HepG2 (cell line): Measurements from ENCODE around the gene OR7D2. TPM values are rescaled to one million over a fixed set of nuclear protein-coding genes. Genes with fewer than 3 reads are reported as not detected.

Experiments used
- ARHGAP35 ChIP-seq: sonication (generic); formaldehyde crosslinking; IDR thresholded peaks from 2 replicates; pipeline ENCODE4 v1.9.0; 2022; ENCODE audit warnings: mild to moderate bottlenecking, inconsistent platforms, moderate library complexity, missing genetic modification reagents, borderline replicate concordance
- CREB1 ChIP-seq, 2 experiments: fragments of 450-650 bp in 1 of 2; IDR thresholded peaks; 2 replicates each; pipeline ENCODE4 v1.6.1; 2016 to 2017; ENCODE audit warnings: control low read depth in 1 of 2, mild to moderate bottlenecking in 1 of 2, missing compliant biosample characterization in 1 of 2, missing genetic modification characterization in 1 of 2
- HMG20A ChIP-seq: IDR thresholded peaks from 2 replicates; pipeline ENCODE4 v1.6.1; 2016; ENCODE audit warnings: borderline replicate concordance
- IKZF1 ChIP-seq: fragments of 450-650 bp; IDR thresholded peaks from 2 replicates; pipeline ENCODE4 v1.7.1; 2016
- JUN ChIP-seq: sonication (generic); formaldehyde crosslinking; IDR thresholded peaks from 2 replicates; pipeline ENCODE4 v1.4.0; 2020; ENCODE audit warnings: mild to moderate bottlenecking, missing genetic modification reagents
- MXD1 ChIP-seq: sonication (generic); formaldehyde crosslinking; IDR thresholded peaks from 2 replicates; pipeline ENCODE4 v1.4.0; 2020; ENCODE audit warnings: mild to moderate bottlenecking, missing genetic modification reagents
- NFKBIZ ChIP-seq: IDR thresholded peaks from 2 replicates; pipeline ENCODE4 v1.6.1; 2018; ENCODE audit warnings: missing genetic modification reagents, missing compliant biosample characterization
- PHF21A ChIP-seq: sonication (generic); formaldehyde crosslinking; IDR thresholded peaks from 2 replicates; pipeline ENCODE4 v1.5.0; 2020; ENCODE audit warnings: mild to moderate bottlenecking, missing genetic modification reagents
- REPIN1 ChIP-seq: sonication (generic); formaldehyde crosslinking; IDR thresholded peaks from 2 replicates; pipeline ENCODE4 v1.8.0; 2022; ENCODE audit warnings: missing genetic modification reagents, low read depth, mild to moderate bottlenecking, borderline replicate concordance
- SIN3B ChIP-seq: fragments of 150-350 bp; IDR thresholded peaks from 2 replicates; pipeline ENCODE4 v1.6.1; 2014; ENCODE audit warnings: low read length
- SIX1 ChIP-seq: sonication (generic); formaldehyde crosslinking; IDR thresholded peaks from 2 replicates; pipeline ENCODE4 v1.4.0; 2020; ENCODE audit warnings: missing genetic modification reagents, borderline replicate concordance
- SMAD1 ChIP-seq: sonication (generic); formaldehyde crosslinking; IDR thresholded peaks from 2 replicates; pipeline ENCODE4 v1.4.0; 2020; ENCODE audit warnings: missing genetic modification reagents, low read depth, mild to moderate bottlenecking, borderline replicate concordance
- TIGD3 ChIP-seq: sonication (generic); formaldehyde crosslinking; IDR thresholded peaks from 2 replicates; pipeline ENCODE4 v1.5.1; 2020; ENCODE audit warnings: mild to moderate bottlenecking, missing genetic modification reagents, borderline replicate concordance
- ZNF34 ChIP-seq: sonication (generic); formaldehyde crosslinking; IDR thresholded peaks from 2 replicates; pipeline ENCODE4 v1.4.0; 2020; ENCODE audit warnings: mild to moderate bottlenecking, missing genetic modification reagents, borderline replicate concordance
- ZNF501 ChIP-seq: sonication (generic); formaldehyde crosslinking; IDR thresholded peaks from 2 replicates; pipeline ENCODE4 v1.5.1; 2020; ENCODE audit warnings: mild to moderate bottlenecking, moderate library complexity, missing genetic modification reagents
- polyA plus RNA-seq, 8 experiments: library from polyadenylated mRNA; depleted of rRNA in 3 of 8; stranded (reverse) in 7 of 8; unstranded in 1 of 8; fragments of >200 nt; fragmentation: Illumina TruSeq in 4 of 8; extraction: Trizol in 4 of 8; gene quantifications; 2 replicates each; pipeline versions ENCODE4 v1.2.1 to v1.2.3, GENCODE V29; 2011 to 2016; ENCODE audit warnings: low read depth in 4 of 8, missing spikeins in 1 of 8, mixed read lengths in 1 of 8; ENCODE audit not compliant: insufficient read depth in 1 of 8
- total RNA-seq, 5 experiments: library from RNA; depleted of rRNA; stranded (reverse); fragments of >200 nt; fragmentation: Illumina TruSeq; extraction: Trizol; gene quantifications; 2 replicates each; pipeline ENCODE4 v1.2.3, GENCODE V29; 2016; ENCODE audit warnings: low read depth in 1 of 5
- TF ChIP-seq, protein P1 (sequence below), 2 experiments: fragments of 450-650 bp in 1 of 2; sonication (generic) in 1 of 2; formaldehyde crosslinking in 1 of 2; IDR thresholded peaks; 2 replicates each; pipeline versions ENCODE4 v1.6.1 to v1.8.0; 2016 to 2022; ENCODE audit warnings: antibody characterized with exemption in 1 of 2, mild to moderate bottlenecking in 1 of 2, missing genetic modification reagents in 1 of 2
- TF ChIP-seq, protein P2 (sequence below): sonication (generic); formaldehyde crosslinking; IDR thresholded peaks from 2 replicates; pipeline ENCODE4 v1.8.0; 2023; ENCODE audit warnings: mild to moderate bottlenecking, missing genetic modification reagents

OR7D2 gene
- total and polyA plus RNA-seq, 2 of the 13 experiments (the other 11 are each of a cell fraction or from before 2014, with no cell fraction given) = 0.07 TPM; not detected in 1

GRCh38 chr19:9140159-9140874, 38.5 kb upstream of the OR7D2 start, which contains the start of gene ZNF317 (continued):
- no peak for TF ChIP-seq TIGD3 (CRISPR knock-in tag)
- TF ChIP-seq IKZF1 = no peak
- TF ChIP-seq MXD1 (CRISPR knock-in tag) = peak; percentile 91
- no peak for TF ChIP-seq CREB1 (IDR thresholded peaks at IDR 0.05)
- peak; percentile 91 for TF ChIP-seq CREB1 (CRISPR knock-in tag; IDR thresholded peaks at IDR 0.05)
- TF ChIP-seq ZNF501 (CRISPR knock-in tag) = peak; percentile 89
- 0 out of 2 replicates have a peak, but pooled peaks have one; percentile 35 for TF ChIP-seq SIX1 (CRISPR knock-in tag)
- TF ChIP-seq HMG20A (CRISPR knock-in tag) = no peak
- peak; percentile 75 for TF ChIP-seq REPIN1
- TF ChIP-seq, protein P1, sequence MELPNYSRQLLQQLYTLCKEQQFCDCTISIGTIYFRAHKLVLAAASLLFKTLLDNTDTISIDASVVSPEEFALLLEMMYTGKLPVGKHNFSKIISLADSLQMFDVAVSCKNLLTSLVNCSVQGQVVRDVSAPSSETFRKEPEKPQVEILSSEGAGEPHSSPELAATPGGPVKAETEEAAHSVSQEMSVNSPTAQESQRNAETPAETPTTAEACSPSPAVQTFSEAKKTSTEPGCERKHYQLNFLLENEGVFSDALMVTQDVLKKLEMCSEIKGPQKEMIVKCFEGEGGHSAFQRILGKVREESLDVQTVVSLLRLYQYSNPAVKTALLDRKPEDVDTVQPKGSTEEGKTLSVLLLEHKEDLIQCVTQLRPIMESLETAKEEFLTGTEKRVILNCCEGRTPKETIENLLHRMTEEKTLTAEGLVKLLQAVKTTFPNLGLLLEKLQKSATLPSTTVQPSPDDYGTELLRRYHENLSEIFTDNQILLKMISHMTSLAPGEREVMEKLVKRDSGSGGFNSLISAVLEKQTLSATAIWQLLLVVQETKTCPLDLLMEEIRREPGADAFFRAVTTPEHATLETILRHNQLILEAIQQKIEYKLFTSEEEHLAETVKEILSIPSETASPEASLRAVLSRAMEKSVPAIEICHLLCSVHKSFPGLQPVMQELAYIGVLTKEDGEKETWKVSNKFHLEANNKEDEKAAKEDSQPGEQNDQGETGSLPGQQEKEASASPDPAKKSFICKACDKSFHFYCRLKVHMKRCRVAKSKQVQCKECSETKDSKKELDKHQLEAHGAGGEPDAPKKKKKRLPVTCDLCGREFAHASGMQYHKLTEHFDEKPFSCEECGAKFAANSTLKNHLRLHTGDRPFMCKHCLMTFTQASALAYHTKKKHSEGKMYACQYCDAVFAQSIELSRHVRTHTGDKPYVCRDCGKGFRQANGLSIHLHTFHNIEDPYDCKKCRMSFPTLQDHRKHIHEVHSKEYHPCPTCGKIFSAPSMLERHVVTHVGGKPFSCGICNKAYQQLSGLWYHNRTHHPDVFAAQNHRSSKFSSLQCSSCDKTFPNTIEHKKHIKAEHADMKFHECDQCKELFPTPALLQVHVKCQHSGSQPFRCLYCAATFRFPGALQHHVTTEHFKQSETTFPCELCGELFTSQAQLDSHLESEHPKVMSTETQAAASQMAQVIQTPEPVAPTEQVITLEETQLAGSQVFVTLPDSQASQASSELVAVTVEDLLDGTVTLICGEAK (IDR thresholded peaks at IDR 0.05) = no peak
- TF ChIP-seq, protein P1 (CRISPR knock-in tag; IDR thresholded peaks at IDR 0.05) = 0 out of 2 replicates have a peak, but pooled peaks have one; percentile 23
- TF ChIP-seq ARHGAP35 = peak; percentile 35; the same call in 1 of the 2 replicates
- TF ChIP-seq JUN (CRISPR knock-in tag) = no peak
- TF ChIP-seq PHF21A (CRISPR knock-in tag) = peak; percentile 57; the same call in 1 of the 2 replicates
- TF ChIP-seq, protein P2, sequence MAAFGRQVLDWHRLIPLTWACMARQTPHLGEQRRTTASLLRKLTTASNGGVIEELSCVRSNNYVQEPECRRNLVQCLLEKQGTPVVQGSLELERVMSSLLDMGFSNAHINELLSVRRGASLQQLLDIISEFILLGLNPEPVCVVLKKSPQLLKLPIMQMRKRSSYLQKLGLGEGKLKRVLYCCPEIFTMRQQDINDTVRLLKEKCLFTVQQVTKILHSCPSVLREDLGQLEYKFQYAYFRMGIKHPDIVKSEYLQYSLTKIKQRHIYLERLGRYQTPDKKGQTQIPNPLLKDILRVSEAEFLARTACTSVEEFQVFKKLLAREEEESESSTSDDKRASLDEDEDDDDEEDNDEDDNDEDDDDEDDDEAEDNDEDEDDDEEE (CRISPR knock-in tag) = peak; percentile 64; the same call in 1 of the 2 replicates
- TF ChIP-seq NFKBIZ (CRISPR knock-in tag) = no peak
- TF ChIP-seq SMAD1 = 0 out of 2 replicates have a peak, but pooled peaks have one; percentile 59
- no peak for TF ChIP-seq ZNF34 (CRISPR knock-in tag)
- no peak for TF ChIP-seq SIN3B
